T-helper 9 cell (primary cell): Measurements from ENCODE around the gene ARAP2.

Source experiments
- DNase-seq: peaks from one replicate; pipeline ENCODE4 v3.0.0-alpha.2; 2020
- total RNA-seq, 2 donors: gene quantifications; one replicate each; lab custom pipeline; 2026; lab: John Stamatoyannopoulos, UW

The ARAP2 gene, protein sequence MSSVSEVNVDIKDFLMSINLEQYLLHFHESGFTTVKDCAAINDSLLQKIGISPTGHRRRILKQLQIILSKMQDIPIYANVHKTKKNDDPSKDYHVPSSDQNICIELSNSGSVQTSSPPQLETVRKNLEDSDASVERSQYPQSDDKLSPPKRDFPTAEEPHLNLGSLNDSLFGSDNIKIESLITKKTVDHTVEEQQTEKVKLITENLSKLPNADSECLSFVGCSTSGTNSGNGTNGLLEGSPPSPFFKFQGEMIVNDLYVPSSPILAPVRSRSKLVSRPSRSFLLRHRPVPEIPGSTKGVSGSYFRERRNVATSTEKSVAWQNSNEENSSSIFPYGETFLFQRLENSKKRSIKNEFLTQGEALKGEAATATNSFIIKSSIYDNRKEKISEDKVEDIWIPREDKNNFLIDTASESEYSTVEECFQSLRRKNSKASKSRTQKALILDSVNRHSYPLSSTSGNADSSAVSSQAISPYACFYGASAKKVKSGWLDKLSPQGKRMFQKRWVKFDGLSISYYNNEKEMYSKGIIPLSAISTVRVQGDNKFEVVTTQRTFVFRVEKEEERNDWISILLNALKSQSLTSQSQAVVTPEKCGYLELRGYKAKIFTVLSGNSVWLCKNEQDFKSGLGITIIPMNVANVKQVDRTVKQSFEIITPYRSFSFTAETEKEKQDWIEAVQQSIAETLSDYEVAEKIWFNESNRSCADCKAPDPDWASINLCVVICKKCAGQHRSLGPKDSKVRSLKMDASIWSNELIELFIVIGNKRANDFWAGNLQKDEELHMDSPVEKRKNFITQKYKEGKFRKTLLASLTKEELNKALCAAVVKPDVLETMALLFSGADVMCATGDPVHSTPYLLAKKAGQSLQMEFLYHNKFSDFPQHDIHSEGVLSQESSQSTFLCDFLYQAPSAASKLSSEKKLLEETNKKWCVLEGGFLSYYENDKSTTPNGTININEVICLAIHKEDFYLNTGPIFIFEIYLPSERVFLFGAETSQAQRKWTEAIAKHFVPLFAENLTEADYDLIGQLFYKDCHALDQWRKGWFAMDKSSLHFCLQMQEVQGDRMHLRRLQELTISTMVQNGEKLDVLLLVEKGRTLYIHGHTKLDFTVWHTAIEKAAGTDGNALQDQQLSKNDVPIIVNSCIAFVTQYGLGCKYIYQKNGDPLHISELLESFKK (N-terminal part only)
- 317 to 381 reads per million in 2 donors for total RNA-seq

DNA sequence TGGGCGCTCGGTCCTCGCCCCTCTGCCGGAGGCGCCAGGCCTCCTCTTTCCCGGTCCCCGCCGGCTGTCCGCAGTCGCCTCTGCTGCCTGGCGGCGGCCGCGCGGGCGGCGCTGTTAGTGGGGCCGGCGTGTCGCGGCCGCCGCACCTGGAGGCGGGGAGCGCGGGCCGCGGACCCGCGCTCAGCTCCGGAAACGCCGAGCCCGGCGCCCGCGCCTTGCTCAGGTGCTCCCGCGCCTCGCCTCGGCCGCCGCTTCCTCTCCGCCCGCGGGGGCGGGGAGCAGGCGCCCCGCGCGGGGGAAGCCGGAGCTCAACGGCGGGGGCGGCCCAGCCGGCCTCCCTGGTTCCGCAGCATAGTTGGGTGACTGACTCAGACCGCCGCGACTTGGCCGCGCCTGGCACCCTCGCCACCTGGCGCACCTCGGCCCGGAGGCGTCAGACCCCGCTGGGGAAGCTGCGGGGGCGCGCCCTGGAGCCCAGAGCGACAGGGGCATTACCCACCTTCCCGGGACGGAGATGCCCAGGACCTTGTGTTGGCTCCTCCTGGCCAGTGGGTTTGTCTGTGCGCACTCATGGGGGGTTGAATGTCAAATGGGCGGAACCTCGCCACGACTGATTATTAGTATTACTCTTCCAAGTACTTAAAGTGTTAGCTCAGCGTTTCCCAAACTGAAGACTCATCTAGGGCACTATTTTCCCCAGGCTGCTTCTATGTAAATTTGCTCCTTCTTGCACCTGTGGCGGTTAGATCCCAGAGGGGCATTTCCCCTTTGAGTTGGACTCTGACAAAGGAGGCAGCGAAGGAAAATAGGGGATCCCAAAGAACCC, at the start of gene ARAP2:
Gene ARAP2 (minus strand): TSS at position 258 of the 826 bp plus-strand sequence. CDS start 15,028 bp downstream, outside the sequence.
- DNase-seq: peak; percentile 68

DNA sequence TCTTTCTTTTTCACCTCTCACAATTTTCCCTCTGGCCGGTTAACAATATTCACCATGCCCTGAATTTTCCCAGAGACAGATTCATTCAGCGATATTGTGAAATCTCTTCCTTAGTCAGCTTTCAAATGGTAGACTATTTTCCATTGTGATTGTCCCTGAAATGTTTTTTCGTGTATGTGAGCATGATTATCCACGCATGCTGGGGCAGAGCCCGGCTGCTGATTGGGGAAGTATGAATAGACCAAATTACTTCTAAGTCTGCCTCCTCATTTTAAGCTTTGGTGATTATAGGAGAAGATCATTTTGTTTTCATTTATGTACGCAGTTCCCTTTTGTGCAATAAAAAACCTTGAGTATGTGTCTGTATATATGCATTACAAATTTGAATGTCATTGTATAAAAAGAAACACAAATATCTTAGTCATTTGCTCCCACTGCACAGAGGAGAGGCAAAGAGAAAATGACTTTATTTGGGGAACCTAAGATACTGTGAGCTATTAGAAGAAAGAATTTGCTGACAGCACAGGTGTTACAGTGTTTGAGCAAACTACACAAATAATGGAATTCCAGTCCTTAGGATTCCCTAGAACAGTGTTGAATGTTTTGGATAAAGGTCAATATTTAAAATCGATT, 48.4 kb upstream of the ARAP2 start:
- no peak for DNase-seq

DNA sequence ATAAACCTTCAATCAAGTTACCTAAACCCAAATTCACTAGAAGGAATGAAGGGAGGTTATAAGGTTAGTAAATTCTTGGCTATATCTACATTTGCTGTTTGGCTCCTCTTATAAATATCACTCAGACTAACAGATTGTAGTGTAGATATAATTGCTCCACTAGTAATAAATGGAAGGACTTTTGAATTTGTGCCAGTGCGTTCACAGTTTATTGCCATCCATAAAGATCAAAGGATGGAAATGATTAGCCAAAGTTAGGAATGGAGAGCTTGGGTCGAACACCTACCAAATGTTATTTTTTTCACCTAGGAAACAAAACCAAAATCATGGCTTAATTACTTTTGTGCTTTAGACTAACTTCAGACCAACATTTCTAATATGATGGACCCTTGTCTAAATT, 46.3 kb upstream of the ARAP2 start:
- no peak for DNase-seq

DNA sequence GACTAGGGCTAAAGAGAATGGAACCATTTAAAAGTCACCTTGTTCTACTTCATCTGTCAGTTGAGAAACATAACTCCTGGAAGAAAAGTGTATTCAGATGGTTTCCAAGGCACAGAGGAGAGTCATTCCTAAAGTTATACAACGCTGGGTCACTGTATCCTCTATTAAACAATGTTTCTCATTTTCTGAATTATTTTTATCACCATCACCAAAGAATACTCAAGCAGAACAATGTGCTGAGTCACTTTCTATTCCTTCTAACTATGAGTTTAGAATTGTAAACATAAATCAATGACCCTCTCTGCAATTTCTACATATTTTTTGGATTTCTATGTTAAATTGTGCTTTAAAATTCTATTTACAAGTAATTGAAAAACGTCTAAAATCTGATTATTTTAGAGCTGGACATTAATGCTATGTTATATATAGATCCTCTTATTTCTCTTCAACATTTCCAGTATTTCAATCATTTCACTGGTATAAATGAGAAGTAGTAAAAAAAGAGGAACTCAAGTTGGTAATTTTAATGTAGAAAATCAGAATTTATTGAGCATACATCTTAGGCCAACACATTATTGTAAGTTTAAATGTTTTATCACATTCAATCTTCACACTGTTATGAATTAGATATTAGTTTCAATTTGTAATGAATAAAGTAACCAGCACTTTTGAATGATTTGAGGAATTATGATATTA, 44.6 kb upstream of the ARAP2 start:
- DNase-seq: no peak

DNA sequence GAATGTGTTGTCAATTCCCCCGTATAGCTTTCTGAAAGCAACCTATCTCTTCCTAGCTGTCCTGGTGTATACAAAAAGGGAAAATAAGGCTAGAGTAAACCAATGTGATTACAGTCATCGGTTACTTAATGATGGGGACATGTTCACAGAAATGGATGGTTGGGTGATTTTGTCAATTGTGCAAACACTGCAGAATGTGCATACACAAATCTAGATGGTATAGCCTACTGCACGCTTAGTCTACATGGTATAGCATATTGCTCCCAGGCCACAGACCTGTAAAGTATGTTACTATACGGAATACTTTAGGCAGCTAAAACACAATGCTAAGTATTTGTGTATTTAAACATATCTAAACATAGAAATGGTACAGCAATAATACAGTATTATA, 42.2 kb upstream of the ARAP2 start:
- no peak for DNase-seq

DNA sequence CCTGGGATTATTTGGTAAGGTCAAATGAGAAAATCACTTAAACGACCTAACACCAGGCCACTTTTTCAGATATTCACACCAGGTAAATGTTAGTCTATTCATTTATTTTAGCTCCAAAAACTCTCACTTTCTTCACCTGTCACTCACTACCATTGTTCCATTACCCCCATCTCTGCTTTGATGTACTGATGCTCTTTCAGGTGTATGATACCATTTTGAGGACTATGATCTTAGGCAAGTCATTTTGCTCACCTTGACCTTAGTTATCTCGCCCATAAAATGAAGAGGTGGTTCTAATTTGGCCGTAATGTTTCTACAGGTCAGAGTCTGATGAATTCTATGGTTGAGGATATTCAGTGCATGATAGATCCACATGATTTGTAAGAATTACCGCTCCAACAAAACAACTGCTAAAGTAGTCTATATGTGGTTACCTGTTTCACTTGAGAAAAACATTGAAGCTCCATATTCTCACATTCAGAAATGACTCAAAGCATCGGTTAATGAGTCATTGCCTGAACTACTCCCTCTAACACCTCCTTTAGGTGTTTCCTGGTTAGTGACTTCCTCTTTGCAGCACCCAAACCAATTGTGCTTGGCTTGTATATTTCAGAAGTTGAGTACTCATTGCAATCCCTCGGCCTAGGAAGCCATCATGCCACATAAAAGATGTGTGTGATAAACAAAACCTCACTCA, 41.6 kb upstream of the ARAP2 start:
- peak; percentile 17 for DNase-seq

DNA sequence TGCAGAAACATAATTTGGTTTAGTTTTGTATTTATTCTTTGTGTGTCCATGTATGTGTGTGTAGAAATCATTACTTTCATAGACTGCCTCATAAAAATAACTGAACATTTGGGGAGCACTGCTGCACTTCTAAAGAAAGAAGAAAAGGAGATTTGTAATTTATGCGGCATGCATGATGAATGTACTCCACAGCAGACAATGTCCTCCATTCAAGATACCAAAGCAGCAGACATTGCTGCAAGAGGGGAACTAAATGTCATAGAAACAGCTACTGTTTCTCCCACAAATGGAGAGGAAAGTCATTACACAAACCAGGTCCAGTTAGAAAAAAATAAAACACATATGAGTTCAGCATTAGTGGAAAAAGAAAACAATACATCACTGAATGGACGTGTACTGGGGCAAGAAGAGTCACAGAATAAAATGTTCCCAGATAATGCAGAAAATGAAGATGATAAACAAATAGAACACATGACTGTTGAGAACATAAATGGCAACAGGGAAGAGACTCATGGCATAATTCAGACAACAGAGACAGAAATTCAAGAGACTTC, 39.7 kb upstream of the ARAP2 start:
- DNase-seq: no peak

DNA sequence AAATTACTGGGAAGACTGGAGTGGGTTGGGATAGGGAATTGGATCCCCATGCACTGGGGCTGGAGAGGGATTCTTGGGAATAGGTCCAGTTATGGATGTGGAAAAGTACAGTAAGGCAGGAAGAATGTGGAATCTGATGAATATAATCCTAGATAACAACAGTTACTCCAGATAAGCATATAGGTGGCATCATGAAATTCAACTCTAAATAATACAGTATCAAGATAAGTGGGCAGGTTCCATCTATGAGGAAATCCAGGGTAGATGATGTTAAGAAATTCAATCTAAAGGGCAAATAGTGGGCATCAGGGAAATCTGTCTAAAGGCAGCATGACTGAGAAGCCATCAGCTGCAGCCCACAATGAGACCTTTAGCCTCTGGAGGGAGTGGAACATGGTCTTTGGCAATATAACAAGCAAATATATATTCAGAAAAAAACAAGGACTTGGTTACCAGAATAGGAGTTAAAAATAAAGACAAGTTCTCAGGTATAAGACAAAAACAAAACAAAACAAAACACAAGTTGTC, 38.3 kb upstream of the ARAP2 start:
- no peak for DNase-seq

DNA sequence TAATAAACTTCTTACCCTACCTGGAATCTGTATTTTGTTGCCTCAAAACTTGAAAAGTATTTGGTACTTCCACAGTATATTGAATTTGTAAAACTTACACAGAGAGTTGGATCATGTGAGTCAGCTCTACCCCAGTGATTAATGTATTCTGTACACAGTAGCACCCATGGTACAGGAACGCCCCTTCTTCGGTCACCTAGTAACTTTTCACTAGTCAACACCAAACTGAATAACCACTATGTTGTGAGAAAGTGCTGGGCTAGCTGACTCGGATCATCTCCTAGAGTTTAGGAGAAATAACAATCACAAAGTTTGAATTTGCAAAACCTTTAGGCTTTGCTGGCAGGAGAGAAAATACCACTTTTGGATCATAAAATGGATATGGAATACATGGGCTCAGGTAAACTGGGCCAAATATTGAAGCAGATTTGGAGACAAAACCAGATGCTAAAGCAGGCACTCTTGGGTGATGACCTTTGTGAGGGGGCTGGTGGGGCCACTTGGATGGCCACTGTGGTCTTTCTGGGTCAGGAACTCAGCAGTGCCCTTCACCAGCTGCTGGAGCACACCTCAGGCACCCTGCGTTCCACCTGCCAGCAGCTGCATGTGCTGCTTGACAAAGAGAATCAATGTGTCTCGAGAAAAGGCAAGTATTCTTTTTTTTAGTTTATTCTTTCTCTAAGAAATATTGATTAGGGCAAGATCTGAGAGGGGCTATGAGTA, 37.2 kb upstream of the ARAP2 start, which contains the start of gene DTHD1:
Gene DTHD1 (plus strand): TSS at position 233 of the 723 bp plus-strand sequence. CDS start 143 bp downstream, at position 376.
- DNase-seq: no peak

DNA sequence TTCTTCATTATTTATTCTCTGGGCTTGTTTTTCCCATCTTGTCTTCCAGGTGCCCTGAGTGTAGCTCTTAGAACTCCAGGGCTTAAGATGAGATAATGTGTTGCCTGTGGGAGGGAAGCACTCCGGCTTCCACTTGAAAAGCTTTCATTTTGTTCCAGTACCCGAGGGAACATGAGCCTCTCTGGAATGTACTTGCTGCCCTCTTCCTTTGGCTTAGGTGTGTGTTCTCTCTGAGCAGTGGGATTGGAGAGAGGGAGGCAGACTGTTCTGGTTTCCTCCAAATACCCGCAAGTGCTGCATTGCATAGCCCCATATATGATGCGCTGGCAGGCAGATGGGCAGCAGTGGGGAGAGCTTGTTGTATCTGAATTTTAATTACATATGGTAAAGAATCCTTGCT, 36.2 kb upstream of the ARAP2 start:
- no peak for DNase-seq

DNA sequence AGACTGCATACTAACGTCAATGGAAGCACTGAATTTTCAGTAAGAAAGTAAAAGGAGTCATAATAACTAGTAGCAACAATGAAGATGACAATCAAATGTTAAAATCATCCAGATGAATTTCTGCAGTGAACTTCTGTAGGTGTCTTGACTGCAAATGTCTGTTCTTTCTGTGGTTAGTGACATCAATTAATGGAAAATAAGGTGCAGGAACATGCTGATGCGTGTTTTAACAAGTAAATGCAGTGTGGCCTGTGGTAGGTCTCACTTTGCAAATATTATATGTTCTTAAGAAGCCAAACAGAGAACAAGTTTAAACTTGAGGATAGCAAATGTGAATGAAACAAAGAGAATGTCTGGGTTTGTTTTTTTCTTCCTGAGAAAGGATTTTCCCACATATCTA, 34.5 kb upstream of the ARAP2 start:
- no peak for DNase-seq

DNA sequence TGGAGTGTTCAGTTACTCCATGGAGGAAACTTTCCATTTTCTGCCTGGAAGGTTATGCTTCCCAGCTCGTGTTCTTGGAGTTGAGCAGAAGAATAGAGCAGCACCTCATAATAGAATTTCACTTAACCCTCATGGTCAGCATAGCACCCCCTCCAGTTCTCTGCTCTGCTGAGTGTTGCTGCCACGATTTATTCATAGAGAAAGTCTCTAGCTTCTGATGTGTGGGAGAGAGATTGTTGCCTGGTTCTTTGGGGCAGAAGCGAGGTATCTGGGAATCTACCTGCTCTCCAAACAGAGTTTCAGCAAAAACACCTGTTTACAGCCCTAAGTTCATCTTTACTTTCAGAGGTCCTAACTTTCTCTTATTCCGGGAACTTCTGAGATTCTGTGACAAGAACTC, 33.2 kb upstream of the ARAP2 start:
- DNase-seq: no peak

DNA sequence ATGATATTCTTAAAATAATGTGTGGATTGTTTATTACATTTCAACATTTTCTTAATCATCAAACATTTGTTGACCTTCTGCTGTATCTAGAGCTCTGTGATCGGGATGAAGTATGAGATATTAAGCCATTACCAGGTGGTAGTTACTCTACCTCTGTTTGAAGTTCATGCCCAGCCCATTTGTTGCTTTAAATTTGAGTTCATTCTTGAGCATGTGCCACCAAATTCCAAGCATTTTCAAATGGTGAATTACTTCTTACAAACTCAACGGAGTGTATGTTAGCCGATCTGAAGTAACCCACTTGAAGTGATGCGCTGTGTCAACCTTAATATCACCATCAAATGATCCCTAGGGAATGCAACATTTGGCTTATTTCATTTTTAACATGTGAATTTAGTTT, 29.8 kb upstream of the ARAP2 start:
- no peak for DNase-seq

DNA sequence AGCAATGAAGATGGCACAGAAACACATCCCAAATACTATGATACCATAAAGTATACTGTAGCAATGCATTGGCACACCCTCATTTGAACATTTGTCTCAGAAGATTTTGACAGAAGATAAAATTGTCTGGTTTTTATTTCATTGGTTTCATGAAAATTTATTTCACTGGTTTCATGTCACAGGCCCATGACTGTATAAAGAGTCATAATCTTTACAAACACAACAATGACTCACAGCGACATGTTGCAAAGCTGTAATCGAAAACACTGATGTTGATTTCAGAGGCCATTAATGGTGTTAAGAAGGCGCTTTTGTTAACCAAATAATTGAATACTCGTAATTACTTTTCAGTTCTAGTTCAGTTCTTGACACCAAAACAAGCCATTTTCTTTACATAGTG, 29.0 kb upstream of the ARAP2 start:
- no peak for DNase-seq

DNA sequence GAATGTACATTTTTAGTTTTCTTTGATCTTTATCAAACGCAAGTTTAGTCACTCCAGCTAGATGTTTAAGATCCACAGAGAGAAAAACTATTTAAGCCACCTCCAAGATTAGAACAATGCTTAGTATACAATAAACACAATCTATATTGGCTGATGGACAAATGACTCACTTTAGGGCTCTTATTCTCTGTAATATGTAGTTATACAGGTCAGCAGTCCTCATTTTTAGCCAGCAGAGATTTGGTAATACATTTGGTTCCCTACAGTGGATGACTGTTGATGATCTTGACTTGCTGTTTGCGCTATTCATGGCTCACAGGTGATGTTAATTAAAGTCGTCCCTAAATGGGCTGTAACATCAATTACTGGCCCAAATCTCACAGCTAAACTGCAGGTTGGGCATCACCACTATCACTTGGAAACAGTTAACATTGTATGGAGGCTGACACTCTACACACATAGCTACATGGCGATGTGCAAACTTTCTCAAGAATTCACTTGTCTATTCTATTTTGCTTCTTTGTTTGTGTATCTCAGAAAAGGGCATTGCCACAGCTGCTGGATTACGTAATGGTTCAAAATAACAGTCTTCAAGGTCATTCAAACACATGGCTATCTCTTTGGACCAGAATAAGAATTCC, 25.3 kb upstream of the ARAP2 start:
- DNase-seq: no peak

DNA sequence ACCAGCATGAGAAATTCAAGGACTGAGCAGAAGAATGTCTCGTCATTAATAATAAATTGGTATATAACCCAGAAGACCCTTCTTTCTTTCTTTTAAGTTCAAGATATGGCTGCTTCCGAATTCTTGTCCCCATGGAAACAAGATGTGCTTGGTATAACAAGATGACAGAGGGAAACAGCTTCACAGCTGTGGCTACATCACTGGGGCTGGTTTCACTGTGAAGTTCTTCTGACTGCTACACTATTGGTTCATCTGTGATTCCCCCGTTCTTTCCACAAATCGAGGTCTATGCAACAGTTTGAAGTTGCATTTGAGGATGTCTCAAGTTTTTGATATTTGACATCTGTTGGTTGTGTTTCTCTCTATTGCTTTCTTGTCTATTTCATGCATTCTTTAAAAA, 24.8 kb upstream of the ARAP2 start:
- peak; percentile 18 for DNase-seq

DNA sequence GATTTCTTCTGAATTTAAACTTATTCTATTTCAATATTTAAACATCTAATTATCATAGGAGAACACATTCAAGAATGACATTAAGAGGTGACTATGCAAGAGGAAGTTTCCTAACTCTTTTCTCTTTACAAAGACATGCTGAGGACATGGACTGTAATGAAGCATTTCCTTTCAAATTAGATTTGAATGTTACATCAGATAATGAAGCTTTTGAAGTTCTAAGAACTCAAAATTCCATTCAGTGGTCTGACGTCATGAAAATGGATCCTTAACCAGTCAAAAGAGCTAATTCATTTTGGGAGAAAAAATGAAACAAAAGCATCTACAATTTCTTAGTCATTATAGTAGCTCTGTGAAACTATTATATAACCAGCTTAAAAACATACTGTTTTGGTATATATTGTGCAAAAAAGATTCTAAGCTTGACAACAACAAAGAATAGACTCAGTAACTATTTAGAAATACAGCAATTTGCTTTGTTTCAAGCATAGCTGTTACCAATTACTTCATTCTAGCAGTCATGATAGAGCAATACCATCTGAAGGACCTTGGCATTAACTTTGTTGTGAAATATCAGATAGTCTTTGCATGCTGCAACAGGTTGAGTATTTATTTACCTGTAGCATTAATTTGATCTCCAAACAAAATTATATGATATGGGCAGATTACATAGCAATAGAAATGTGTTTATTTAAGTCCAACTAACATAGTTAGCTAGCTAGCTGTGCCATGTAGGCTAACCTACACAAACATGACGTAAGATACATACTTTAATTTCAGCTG, 23.4 kb upstream of the ARAP2 start:
- no peak for DNase-seq
